Right lung (tissue), 5 donors: ENCODE results near the gene HDDC2. TPM values are rescaled to one million over a fixed set of nuclear protein-coding genes. Genes with fewer than 3 reads are reported as not detected.

ENCODE experiments used
- DNase-seq, 2 donors: peaks; one replicate each; pipeline ENCODE4 v3.0.0-alpha.2; 2013
- polyA plus RNA-seq, 5 donors: library from polyadenylated mRNA; unstranded; fragments of 120-200 nt; gene quantifications; one replicate each; pipeline versions ENCODE4 v1.2.1 to v1.2.3, GENCODE V29; 2013; ENCODE audit warnings: inconsistent platforms in 1 of 5, low replicate concordance in 1 of 5; ENCODE audit not compliant: insufficient read length in 5 of 5, insufficient read depth in 1 of 5

Gene HDDC2
- polyA plus RNA-seq, 5 donors = 78.3 to 91.6 (median 84.2) TPM

GRCh38 chr6:125245523-125246264 lies 56.1 kb downstream of the HDDC2 start:
- no peak for DNase-seq

- DNase-seq = no peak
Observed at GRCh38 chr6:125245109-125245508, 56.7 kb downstream of the HDDC2 start.

DNA sequence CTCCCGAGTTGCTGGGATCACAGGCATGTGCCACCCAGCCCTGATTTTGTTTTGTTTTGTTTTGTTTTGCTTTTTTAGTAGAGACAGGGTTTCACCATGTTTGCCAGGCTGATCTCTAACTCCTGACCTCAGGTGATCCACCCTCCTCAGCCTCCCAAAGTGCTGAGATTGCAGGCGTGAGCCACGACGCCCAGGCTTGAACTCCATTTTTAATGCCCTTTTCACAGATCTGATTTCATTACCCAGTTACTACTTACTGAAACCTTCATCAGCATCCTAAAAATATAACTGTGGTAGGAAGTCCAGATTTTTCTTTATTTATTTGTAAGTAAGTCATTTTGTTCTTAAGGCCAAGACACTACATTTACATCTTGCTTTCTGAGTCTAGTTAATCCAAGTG lies 64.0 kb downstream of the HDDC2 start:
- no peak for DNase-seq

GRCh38 chr6:125236536-125237327 lies 65.0 kb downstream of the HDDC2 start:
- DNase-seq = no peak

DNA sequence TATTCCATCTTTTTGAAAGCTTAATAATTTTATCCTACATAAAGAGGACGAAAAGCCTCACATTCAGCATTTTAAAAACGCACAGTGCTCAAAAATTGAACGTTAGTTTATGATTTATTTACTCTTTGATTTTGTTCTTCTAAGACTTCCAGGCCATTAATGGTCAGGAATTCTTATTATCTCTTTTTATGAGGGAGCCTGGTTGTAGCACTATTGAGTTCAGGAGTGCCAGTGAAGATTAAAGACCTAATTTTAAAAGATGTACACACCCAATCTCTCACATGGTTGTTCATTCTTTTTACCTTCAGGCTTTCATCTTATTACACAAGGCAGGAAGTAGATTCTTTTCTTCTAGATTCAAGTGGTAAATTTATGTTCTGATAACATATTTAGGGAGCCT lies 68.6 kb downstream of the HDDC2 start:
- DNase-seq = no peak

DNA sequence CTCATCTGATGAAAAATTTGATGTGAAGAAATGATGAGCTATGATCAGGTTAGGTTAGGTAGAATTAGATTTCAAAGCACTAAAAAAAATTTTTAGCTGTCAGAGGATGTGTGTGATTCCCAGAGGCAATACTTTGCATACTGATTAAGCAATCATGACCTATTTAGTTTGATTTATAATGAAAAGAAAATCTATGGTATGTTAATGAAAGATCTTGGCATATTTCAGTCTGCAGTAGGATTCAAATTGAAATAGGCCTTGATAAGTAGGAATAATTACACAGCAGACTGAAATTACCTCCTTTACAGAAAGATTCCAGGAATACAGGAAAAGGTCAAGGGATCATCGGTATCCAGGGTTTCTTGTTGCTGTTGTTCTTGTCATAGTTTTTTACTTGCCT lies 69.3 kb downstream of the HDDC2 start:
- DNase-seq = no peak

- DNase-seq = no peak
Observed at GRCh38 chr6:125231574-125232343, 70.0 kb downstream of the HDDC2 start.

GRCh38 chr6:125231133-125231532 lies 70.6 kb downstream of the HDDC2 start:
- no peak for DNase-seq

- no peak for DNase-seq
Observed at GRCh38 chr6:125230674-125231073, 71.1 kb downstream of the HDDC2 start.

DNA sequence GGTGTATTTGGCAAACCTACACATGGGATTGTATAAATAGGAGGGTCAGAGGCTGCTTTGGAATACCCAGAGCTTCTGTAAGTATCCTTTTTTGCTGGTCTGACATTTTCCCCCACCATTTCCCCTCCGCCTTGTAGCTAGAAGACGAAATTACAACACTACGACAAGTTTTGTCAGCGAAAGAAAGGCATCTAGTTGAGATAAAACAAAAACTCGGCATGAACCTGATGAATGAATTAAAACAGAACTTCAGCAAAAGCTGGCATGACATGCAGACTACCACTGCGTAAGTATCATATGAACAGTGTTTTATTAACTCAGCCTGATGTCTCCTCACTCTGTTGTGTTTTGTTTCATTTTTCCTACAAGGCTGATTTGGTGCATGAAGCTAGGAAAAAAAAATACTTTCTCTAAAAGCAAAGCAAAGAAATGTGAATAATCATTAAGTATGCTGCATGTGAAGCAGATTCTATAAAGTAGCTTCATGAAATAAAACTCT lies 72.7 kb downstream of the HDDC2 start:
- no peak for DNase-seq

DNA sequence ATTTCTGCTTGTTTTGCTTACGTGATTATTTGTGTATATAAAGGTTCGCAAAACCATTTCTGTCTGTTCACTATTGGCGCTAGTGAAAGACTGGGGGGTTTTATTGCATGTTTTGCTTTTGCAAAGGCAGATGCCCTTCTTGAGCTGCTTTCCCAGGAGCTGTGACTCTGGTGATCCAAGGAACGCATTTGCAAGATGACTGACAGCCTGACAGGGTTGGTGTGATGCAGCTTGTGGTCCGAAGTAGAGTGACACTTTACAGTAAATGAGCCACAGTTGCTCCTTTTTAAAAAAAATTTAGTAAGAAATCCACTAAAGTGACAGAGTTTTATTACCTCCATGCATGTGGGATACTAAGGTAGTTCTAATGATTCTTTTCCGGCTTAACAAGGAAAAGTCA lies 74.5 kb downstream of the HDDC2 start:
- no peak for DNase-seq

Other genes starting within 250 kb of the HDDC2 start
- gene TPD52L1, start 148.2 kb downstream of the HDDC2 start, polyA plus RNA-seq = 100 to 1,000 TPM in 3 of 5 donors, 10 to 100 TPM in 2; 74.1 to 119 (median 102) TPM